ENCODE measurements around the gene COMMD4. TPM values are rescaled to one million over a fixed set of nuclear protein-coding genes. Genes with fewer than 3 reads are reported as not detected.

COMMD4 gene
- total and polyA plus RNA-seq, 2 donors from 2014 or later, result 67.6 to 162 TPM

GRCh38 chr15:75364881-75365280 is 29.0 kb downstream of the COMMD4 start:
- no peak for TF ChIP-seq CTCF (IDR thresholded peaks at IDR 0.05; ENCODE audit: borderline replicate concordance, extremely low read depth, insufficient read depth)
- no peaks in the 10 kb centered on the region for H3K27me3 ChIP-seq (ENCODE audit: control insufficient read depth, insufficient read depth, low read length)
- no peak overlapping the region for H3K4me3 ChIP-seq (ENCODE audit: low read length in 3 of 3)
- intact Hi-C loops (cut with DNase I), result no loop called here
- peaks cover 4 to 16% (median 15%) of the 10 kb centered on the region in 3 donors for H3K4me1 ChIP-seq (ENCODE audit: control insufficient read depth in 2 of 3, insufficient read depth in 2 of 3, low read depth in 1 of 3, low read length in 3 of 3)
- FAIRE-seq, result no peak
- H3K9me3 ChIP-seq (ENCODE audit: control insufficient read depth in 2 of 3, insufficient read depth in 1 of 3, low read length in 3 of 3), result no peaks in the 10 kb centered on the region
- DNase-seq, result no peak
- H3K36me3 ChIP-seq (ENCODE audit: control insufficient read depth in 2 of 3, insufficient read depth in 3 of 3, low read length in 3 of 3), result peaks cover 4 to 43% (median 22%) of the 10 kb centered on the region in 3 donors
- no peak overlapping the region for H3K9ac ChIP-seq (ENCODE audit: low read length in 3 of 3)
- no peak overlapping the region for H3K27ac ChIP-seq (ENCODE audit: low read depth in 2 of 2, low read length in 2 of 2)

GRCh38 chr15:75366163-75366562 is 30.3 kb downstream of the COMMD4 start:
- Histone ChIP-seq H3K9ac (ENCODE audit: low read length in 3 of 3) (no peak overlapping the region), H3K4me1 (ENCODE audit: control insufficient read depth in 2 of 3, insufficient read depth in 2 of 3, low read depth in 1 of 3, low read length in 3 of 3) (peaks cover 4 to 17% (median 15%) of the 10 kb centered on the region in 3 donors), H3K27me3 (ENCODE audit: control insufficient read depth, insufficient read depth, low read length) (no peaks in the 10 kb centered on the region), H3K9me3 (ENCODE audit: control insufficient read depth in 2 of 3, insufficient read depth in 1 of 3, low read length in 3 of 3) (no peaks in the 10 kb centered on the region), H3K36me3 (ENCODE audit: control insufficient read depth in 2 of 3, insufficient read depth in 3 of 3, low read length in 3 of 3) (peaks cover 6 to 44% (median 26%) of the 10 kb centered on the region in 3 donors), H3K27ac (ENCODE audit: low read depth in 2 of 2, low read length in 2 of 2) (no peak overlapping the region), H3K4me3 (ENCODE audit: low read length in 3 of 3) (no peak overlapping the region)
- DNase-seq (no peak), FAIRE-seq (no peak)
- TF ChIP-seq CTCF (IDR thresholded peaks at IDR 0.05; ENCODE audit: borderline replicate concordance, extremely low read depth, insufficient read depth), result no peak
- intact Hi-C loops (cut with DNase I), result no loop called here

- no peaks in the 10 kb centered on the region for H3K27me3 ChIP-seq (ENCODE audit: control insufficient read depth, insufficient read depth, low read length)
- H3K4me1 ChIP-seq (ENCODE audit: control insufficient read depth in 2 of 3, insufficient read depth in 2 of 3, low read depth in 1 of 3, low read length in 3 of 3), result peaks cover 4 to 17% (median 15%) of the 10 kb centered on the region in 3 donors
- FAIRE-seq, result no peak
- no peak for DNase-seq
- peak overlapping the region in 1 of 3 donors; percentile 84 for H3K4me3 ChIP-seq (ENCODE audit: low read length in 3 of 3)
- H3K9ac ChIP-seq (ENCODE audit: low read length in 3 of 3), result peak overlapping the region in 1 of 3 donors; percentile 21
- H3K27ac ChIP-seq (ENCODE audit: low read depth in 2 of 2, low read length in 2 of 2), result no peak overlapping the region
- H3K36me3 ChIP-seq (ENCODE audit: control insufficient read depth in 2 of 3, insufficient read depth in 3 of 3, low read length in 3 of 3), result peaks cover 9 to 50% (median 34%) of the 10 kb centered on the region in 3 donors
- no peak for TF ChIP-seq CTCF (IDR thresholded peaks at IDR 0.05; ENCODE audit: borderline replicate concordance, extremely low read depth, insufficient read depth)
- intact Hi-C loops (cut with DNase I), result no loop called here
- H3K9me3 ChIP-seq (ENCODE audit: control insufficient read depth in 2 of 3, insufficient read depth in 1 of 3, low read length in 3 of 3), result no peaks in the 10 kb centered on the region
These were observed 31.1 kb downstream of the COMMD4 start for GRCh38 chr15:75367006-75367405.
